Trophoblast cell (in vitro differentiated cells and primary cell): Measurements from ENCODE around the gene FHOD3.

Experiments used
- DNase-seq, 2 donors: peaks; one replicate each; pipeline ENCODE4 v3.0.0-alpha.2; 2016
- H2AFZ ChIP-seq: 2 replicates; pipeline ENCODE4 v1.6.1; 2013; ENCODE audit warnings: low read length, moderate library complexity, mild to moderate bottlenecking; ENCODE audit not compliant: insufficient read depth, poor library complexity
- H2AK5ac ChIP-seq: 2 replicates; pipeline ENCODE4 v1.6.1; 2013; ENCODE audit warnings: mild to moderate bottlenecking, low read length
- H2BK120ac ChIP-seq: 2 replicates; pipeline ENCODE4 v1.6.1; 2013; ENCODE audit warnings: low read length, mild to moderate bottlenecking, moderate library complexity; ENCODE audit not compliant: insufficient read depth, poor library complexity
- H2BK12ac ChIP-seq: 2 replicates; pipeline ENCODE4 v1.6.1; 2013; ENCODE audit warnings: mild to moderate bottlenecking, low read length, moderate library complexity
- H2BK5ac ChIP-seq: 2 replicates; pipeline ENCODE4 v1.6.1; 2013; ENCODE audit warnings: low read length, low read depth, moderate library complexity, mild to moderate bottlenecking; ENCODE audit not compliant: poor library complexity
- H3K14ac ChIP-seq: 2 replicates; pipeline ENCODE4 v1.6.1; 2013; ENCODE audit warnings: mild to moderate bottlenecking, low read length
- H3K18ac ChIP-seq: 2 replicates; pipeline ENCODE4 v1.6.1; 2013; ENCODE audit warnings: mild to moderate bottlenecking, low read length
- H3K23ac ChIP-seq: 2 replicates; pipeline ENCODE4 v1.6.1; 2013; ENCODE audit warnings: low read length
- H3K27ac ChIP-seq: 2 replicates; pipeline ENCODE4 v1.5.1; 2013; ENCODE audit warnings: low read depth, mild to moderate bottlenecking, inconsistent platforms, low read length, moderate library complexity
- H3K27me3 ChIP-seq: 2 replicates; pipeline ENCODE4 v1.6.1; 2013; ENCODE audit warnings: inconsistent platforms, mild to moderate bottlenecking, low read length, moderate library complexity; ENCODE audit not compliant: insufficient read depth
- H3K36me3 ChIP-seq, 2 experiments: 1 replicate in 1 of 2; 2 replicates in 1 of 2; pipeline ENCODE4 v1.6.1; 2013; ENCODE audit warnings: low read length in 2 of 2, mild to moderate bottlenecking in 2 of 2, moderate library complexity in 1 of 2; ENCODE audit not compliant: insufficient read depth in 2 of 2, control insufficient read depth in 1 of 2
- H3K4ac ChIP-seq: 2 replicates; pipeline ENCODE4 v1.6.1; 2013; ENCODE audit warnings: low read depth, mild to moderate bottlenecking, low read length, moderate library complexity
- H3K4me1 ChIP-seq, 2 experiments: 1 replicate in 1 of 2; 2 replicates in 1 of 2; pipeline ENCODE4 v1.6.1; 2013; ENCODE audit warnings: low read length in 2 of 2, mild to moderate bottlenecking in 2 of 2, moderate library complexity in 1 of 2; ENCODE audit not compliant: insufficient read depth in 2 of 2, control insufficient read depth in 1 of 2
- H3K4me2 ChIP-seq: 2 replicates; pipeline ENCODE4 v1.6.1; 2013; ENCODE audit warnings: inconsistent platforms, mild to moderate bottlenecking, low read length, moderate library complexity
- H3K4me3 ChIP-seq: 2 replicates; pipeline ENCODE4 v1.5.1; 2013; ENCODE audit warnings: mild to moderate bottlenecking, low read depth, low read length, inconsistent platforms
- H3K79me1 ChIP-seq: one replicate; pipeline ENCODE4 v1.6.1; 2013; ENCODE audit warnings: low read length
- H3K79me2 ChIP-seq: 2 replicates; pipeline ENCODE4 v1.6.1; 2013; ENCODE audit warnings: low read length, mild to moderate bottlenecking; ENCODE audit not compliant: control insufficient read depth, insufficient read depth, poor library complexity
- H3K9ac ChIP-seq: 2 replicates; pipeline ENCODE4 v1.6.1; 2013; ENCODE audit warnings: mild to moderate bottlenecking, low read length
- H3K9me3 ChIP-seq: 2 replicates; pipeline ENCODE4 v1.6.1; 2013; ENCODE audit warnings: low read depth, mild to moderate bottlenecking, control low read depth, inconsistent platforms, low read length; ENCODE audit not compliant: insufficient read depth
- H4K12ac ChIP-seq: 2 replicates; pipeline ENCODE4 v1.6.1; 2013; ENCODE audit warnings: low read depth, mild to moderate bottlenecking, low read length, moderate library complexity
- H4K8ac ChIP-seq: 2 replicates; pipeline ENCODE4 v1.6.1; 2013; ENCODE audit warnings: low read depth, mild to moderate bottlenecking, low read length, moderate library complexity
- H4K91ac ChIP-seq: one replicate; pipeline ENCODE4 v1.6.1; 2013; ENCODE audit warnings: low read depth, mild to moderate bottlenecking, low read length, moderate library complexity
- WGBS: extraction: QIAGEN DNeasy Blood & Tissue Kit; methylation state at CpG from one replicate; pipeline ENCODE4 v1.1.7; 2013; ENCODE audit warnings: missing lambda C conversion rate; ENCODE audit not compliant: insufficient read length, insufficient coverage; ENCODE audit errors: extremely low coverage; 5-methylcytosine and 5-hydroxymethylcytosine counted together

The FHOD3 gene

DNA sequence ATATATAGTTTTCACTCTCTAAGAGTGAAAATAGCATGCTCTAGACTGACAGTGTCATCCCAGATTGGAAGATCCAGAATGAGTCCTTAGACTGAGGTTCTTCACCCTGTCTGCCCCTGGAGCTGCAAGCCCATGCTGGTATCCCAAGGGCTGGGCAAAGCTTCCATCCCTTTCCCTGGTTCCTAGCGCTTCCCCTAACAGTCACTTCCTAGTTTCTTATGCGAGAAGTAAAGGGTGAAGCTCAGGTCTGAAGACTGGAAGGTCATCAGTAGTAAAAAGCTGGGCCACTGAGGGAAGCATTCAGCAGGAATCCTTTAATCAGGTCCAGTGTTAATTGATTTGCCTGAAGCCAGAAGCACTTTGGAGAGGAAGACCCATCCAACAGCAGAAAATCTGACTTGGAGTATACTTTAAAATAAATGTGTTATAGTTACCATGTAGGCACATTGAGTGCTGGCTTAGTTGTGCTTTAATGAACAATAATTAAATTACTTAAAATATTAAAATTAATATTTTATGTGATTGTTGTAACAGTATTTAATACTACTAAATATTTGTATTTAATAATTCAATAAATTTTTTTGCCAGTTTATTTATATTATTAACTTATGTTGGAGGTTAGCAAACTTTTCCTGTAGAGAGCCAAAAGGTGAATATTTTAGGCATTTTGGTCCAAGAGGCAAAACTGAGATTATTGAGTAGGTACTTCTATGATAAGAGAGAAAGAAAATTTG is 237.9 kb downstream of the FHOD3 start:
- no peaks in the 10 kb centered on the region for H3K79me1 ChIP-seq

GRCh38 chr18:36536426-36536825 is 238.9 kb downstream of the FHOD3 start:
- Histone ChIP-seq H3K9ac (no peak overlapping the region), H3K79me2 (no peaks in the 10 kb centered on the region), H4K12ac (no peak overlapping the region), H4K8ac (no peak overlapping the region), H3K27me3 (no peaks in the 10 kb centered on the region), H3K4me2 (no peak overlapping the region), H3K9me3 (no peaks in the 10 kb centered on the region), H3K27ac (no peak overlapping the region), H2BK120ac (no peak overlapping the region), H3K18ac (no peak overlapping the region), H4K91ac (no peak overlapping the region), H3K4ac (no peak overlapping the region), H2AFZ (no peak overlapping the region), H2BK12ac (no peak overlapping the region), H2BK5ac (no peak overlapping the region), H3K23ac (no peak overlapping the region), H3K4me3 (no peak overlapping the region), H3K14ac (no peak overlapping the region), H3K79me1 (no peaks in the 10 kb centered on the region), H2AK5ac (no peak overlapping the region), H3K4me1 (no peaks in the 10 kb centered on the region), H3K36me3 (peaks cover 0 to 4% of the 10 kb centered on the region in 2 experiments)
- no CpG with 5 or more reads among the region's 4 CpGs for WGBS
- no peak for DNase-seq

More for the DNA sequence above, 237.9 kb downstream of the FHOD3 start:
- no peak overlapping the region for H2AFZ ChIP-seq
- no peak overlapping the region for H3K14ac ChIP-seq
- no peak overlapping the region for H2AK5ac ChIP-seq
- no peak overlapping the region for H2BK12ac ChIP-seq
- H3K27ac ChIP-seq: no peak overlapping the region
- DNase-seq: no peak
- H3K23ac ChIP-seq: no peak overlapping the region
- H2BK5ac ChIP-seq: no peak overlapping the region
- no peak overlapping the region for H4K8ac ChIP-seq
- H3K36me3 ChIP-seq: peaks cover 0 to 6% of the 10 kb centered on the region in 2 experiments
- no peaks in the 10 kb centered on the region for H3K79me2 ChIP-seq
- no peak overlapping the region for H3K4me2 ChIP-seq
- no peak overlapping the region for H3K9ac ChIP-seq
- WGBS: no CpG with 5 or more reads among the region's 2 CpGs
- H3K18ac ChIP-seq: no peak overlapping the region
- H3K27me3 ChIP-seq: no peaks in the 10 kb centered on the region
- no peaks in the 10 kb centered on the region for H3K9me3 ChIP-seq
- no peak overlapping the region for H4K12ac ChIP-seq
- no peak overlapping the region for H4K91ac ChIP-seq
- H3K4ac ChIP-seq: no peak overlapping the region
- no peaks in the 10 kb centered on the region for H3K4me1 ChIP-seq
- H3K4me3 ChIP-seq: no peak overlapping the region
- H2BK120ac ChIP-seq: no peak overlapping the region

- H3K23ac ChIP-seq: no peak overlapping the region
These were observed 239.8 kb downstream of the FHOD3 start for GRCh38 chr18:36537289-36537688.

DNA sequence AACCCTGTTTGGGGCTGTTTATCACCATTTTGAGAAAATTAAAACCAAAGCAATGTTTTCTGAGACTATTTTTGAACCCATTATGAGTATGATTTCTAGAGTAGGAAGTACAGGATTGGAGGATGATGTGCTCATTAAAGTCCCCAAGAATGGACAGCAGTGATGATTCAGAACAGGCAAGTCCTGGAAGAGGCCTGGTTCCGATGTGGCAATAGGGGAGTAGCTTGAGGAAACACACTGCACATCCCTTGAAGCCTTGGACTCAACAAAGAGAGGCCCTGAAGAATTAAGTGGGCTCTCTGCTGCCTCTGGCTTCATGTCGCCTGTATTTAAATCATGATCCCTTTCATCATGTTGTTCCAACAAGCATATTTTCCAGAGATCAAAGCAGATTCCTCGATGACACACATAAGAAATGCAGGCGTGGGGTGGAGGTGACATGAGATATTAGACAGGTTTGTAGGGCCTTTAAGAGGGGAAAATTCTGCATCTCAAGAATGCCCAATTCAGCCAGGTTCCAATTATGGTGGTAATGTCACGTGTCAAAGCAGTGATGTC is 242.2 kb downstream of the FHOD3 start:
- Histone ChIP-seq H3K23ac (no peak overlapping the region), H2BK12ac (no peak overlapping the region), H3K9me3 (no peaks in the 10 kb centered on the region), H3K79me2 (no peaks in the 10 kb centered on the region), H3K27ac (no peak overlapping the region), H4K12ac (no peak overlapping the region), H3K4me3 (no peak overlapping the region), H2BK5ac (no peak overlapping the region), H3K79me1 (no peaks in the 10 kb centered on the region), H2AFZ (no peak overlapping the region), H3K27me3 (no peaks in the 10 kb centered on the region), H4K91ac (no peak overlapping the region), H4K8ac (no peak overlapping the region), H3K9ac (no peak overlapping the region), H3K4me2 (no peak overlapping the region), H3K36me3 (peaks cover 0 to 2% of the 10 kb centered on the region in 2 experiments), H3K4me1 (no peaks in the 10 kb centered on the region), H3K18ac (no peak overlapping the region), H2AK5ac (no peak overlapping the region), H2BK120ac (no peak overlapping the region), H3K4ac (no peak overlapping the region), H3K14ac (no peak overlapping the region)
- no peak for DNase-seq
- WGBS: no CpG with 5 or more reads among the region's 5 CpGs

More at GRCh38 chr18:36537289-36537688, 239.8 kb downstream of the FHOD3 start:
- Histone ChIP-seq H3K79me1 (no peaks in the 10 kb centered on the region), H3K36me3 (peaks cover 0 to 4% of the 10 kb centered on the region in 2 experiments), H2AK5ac (no peak overlapping the region), H3K79me2 (no peaks in the 10 kb centered on the region), H3K4me2 (no peak overlapping the region), H3K9ac (no peak overlapping the region), H4K8ac (no peak overlapping the region), H2BK5ac (no peak overlapping the region), H3K4ac (no peak overlapping the region), H2AFZ (no peak overlapping the region), H2BK12ac (no peak overlapping the region), H3K4me3 (no peak overlapping the region), H3K18ac (no peak overlapping the region), H3K9me3 (no peaks in the 10 kb centered on the region), H4K12ac (no peak overlapping the region), H3K4me1 (no peaks in the 10 kb centered on the region), H3K27ac (no peak overlapping the region), H3K14ac (no peak overlapping the region), H2BK120ac (no peak overlapping the region), H4K91ac (no peak overlapping the region), H3K27me3 (no peaks in the 10 kb centered on the region)
- no peak for DNase-seq
